ENCODE results near the gene FOXF1. TPM values are rescaled to one million over a fixed set of nuclear protein-coding genes. Genes with fewer than 3 reads are reported as not detected.

The FOXF1 gene
- total RNA-seq, 1 experiment from 2014 or later, result not detected

DNA sequence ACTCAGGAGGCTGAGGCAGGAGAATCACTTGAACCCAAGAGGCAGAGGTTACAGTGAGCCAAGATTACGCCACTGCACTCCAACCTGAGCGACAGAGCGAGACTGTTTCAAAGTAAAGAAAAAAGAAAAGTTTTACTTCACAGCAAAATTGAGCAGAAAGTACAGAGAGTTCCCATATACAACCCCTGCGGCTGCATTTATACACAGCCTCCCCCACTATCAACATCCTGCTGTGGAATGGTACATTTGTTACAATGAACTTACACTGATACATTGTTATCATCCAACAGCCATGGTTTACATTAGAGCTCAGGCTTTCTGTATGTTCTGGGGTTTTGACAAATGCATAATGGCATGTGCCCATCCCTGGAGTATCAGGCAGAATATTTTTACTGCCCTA, 47.3 kb downstream of the FOXF1 start:
- H3K4me1 ChIP-seq (ENCODE audit: insufficient read depth, low read length), result peaks cover 3% of the 10 kb centered on the region; the same call in 1 of the 2 replicates
- H3K9ac ChIP-seq (ENCODE audit: low read length), result no peak overlapping the region
- H3K79me2 ChIP-seq (ENCODE audit: low read length), result peaks cover 11% of the 10 kb centered on the region
- intact Hi-C loops (cut with micrococcal nuclease), result no loop called here
- no peak overlapping the region for H3K27ac ChIP-seq (ENCODE audit: low read length)
- CTCF ChIA-PET, result no interaction called here
- H3K36me3 ChIP-seq (ENCODE audit: low read depth, low read length), result no peaks in the 10 kb centered on the region
- H3K4me3 ChIP-seq (ENCODE audit: low read length), result no peak overlapping the region
- H2AFZ ChIP-seq (ENCODE audit: low read length), result no peak overlapping the region
- no peaks in the 10 kb centered on the region for H4K20me1 ChIP-seq (ENCODE audit: low read length)
- no peaks in the 10 kb centered on the region for H3F3A ChIP-seq (ENCODE audit: low read length, unreplicated experiment)
- ATAC-seq, result no peak; the same call in 1 of the 2 replicates
- no peaks in the 10 kb centered on the region for H3K27me3 ChIP-seq (ENCODE audit: low read length)
- H3K9me3 ChIP-seq (ENCODE audit: low read length), result no peaks in the 10 kb centered on the region
- POLR2A ChIA-PET (ENCODE audit: unreplicated experiment), result no interaction called here
- no peaks in the 10 kb centered on the region for H3K9me2 ChIP-seq (replicated peaks; ENCODE audit: low read length)
- BruUV-seq (replicated peaks), result no TSS peak
- no peak for TF ChIP-seq EZH2phosphoT487 (IDR thresholded peaks at IDR 0.05; ENCODE audit: borderline replicate concordance, low read length)
- TF ChIP-seq, protein P1, sequence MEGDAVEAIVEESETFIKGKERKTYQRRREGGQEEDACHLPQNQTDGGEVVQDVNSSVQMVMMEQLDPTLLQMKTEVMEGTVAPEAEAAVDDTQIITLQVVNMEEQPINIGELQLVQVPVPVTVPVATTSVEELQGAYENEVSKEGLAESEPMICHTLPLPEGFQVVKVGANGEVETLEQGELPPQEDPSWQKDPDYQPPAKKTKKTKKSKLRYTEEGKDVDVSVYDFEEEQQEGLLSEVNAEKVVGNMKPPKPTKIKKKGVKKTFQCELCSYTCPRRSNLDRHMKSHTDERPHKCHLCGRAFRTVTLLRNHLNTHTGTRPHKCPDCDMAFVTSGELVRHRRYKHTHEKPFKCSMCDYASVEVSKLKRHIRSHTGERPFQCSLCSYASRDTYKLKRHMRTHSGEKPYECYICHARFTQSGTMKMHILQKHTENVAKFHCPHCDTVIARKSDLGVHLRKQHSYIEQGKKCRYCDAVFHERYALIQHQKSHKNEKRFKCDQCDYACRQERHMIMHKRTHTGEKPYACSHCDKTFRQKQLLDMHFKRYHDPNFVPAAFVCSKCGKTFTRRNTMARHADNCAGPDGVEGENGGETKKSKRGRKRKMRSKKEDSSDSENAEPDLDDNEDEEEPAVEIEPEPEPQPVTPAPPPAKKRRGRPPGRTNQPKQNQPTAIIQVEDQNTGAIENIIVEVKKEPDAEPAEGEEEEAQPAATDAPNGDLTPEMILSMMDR (conservative IDR thresholded peaks at IDR 0.05; ENCODE audit: low read depth, low read length), result no peak
- TF ChIP-seq EZH2 (IDR thresholded peaks at IDR 0.05; ENCODE audit: low read length, unreplicated experiment), result no peak
- H3K4me2 ChIP-seq (ENCODE audit: low read length), result no peak overlapping the region
- DNase-seq, result no peak

DNA sequence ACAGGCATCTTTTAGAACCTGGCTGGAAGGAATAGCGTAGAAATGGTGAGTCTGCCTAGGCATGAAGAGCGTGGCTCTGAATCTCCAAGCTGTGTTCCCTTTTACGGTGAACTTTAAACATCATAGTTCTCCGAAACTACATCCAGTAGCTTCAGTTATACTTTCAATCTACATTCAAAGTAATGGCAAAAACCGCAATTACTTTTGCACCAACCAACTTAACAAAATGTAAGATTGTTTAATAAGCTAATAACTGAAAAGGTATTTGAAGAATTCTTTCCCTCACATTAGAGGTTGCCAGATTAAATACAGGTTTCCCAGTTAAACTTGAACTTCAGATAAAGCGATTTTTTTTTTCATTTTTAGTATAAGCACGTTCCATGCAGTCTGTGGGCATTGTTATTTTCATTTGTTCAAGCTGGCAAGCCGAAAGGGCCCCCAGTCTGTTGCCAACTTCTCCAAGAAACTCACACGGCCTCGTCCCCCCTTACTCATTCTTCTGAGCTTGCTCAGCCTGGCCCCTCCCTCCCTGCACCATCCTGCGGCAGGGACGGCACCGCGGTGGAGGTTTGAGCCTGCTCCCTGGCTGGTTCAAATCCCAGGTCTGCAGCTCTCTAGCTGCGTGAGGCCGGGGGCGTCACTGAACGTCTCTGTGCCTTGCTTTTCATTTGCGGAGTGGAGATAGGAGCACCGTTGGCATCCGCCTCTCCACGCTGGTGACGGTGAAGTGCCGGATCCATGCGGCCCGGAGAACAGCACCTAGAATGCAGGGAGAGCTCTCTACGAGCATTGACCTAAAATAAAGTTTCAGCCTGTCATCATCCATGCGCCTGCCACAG, 48.2 kb downstream of the FOXF1 start:
- H2AFZ ChIP-seq (ENCODE audit: low read length), result no peak overlapping the region

More for the DNA sequence above, 48.2 kb downstream of the FOXF1 start:
- CTCF ChIA-PET, result no interaction called here
- Histone ChIP-seq H3K27me3 (ENCODE audit: low read length) (no peaks in the 10 kb centered on the region), H3K36me3 (ENCODE audit: low read depth, low read length) (no peaks in the 10 kb centered on the region), H3K27ac (ENCODE audit: low read length) (no peak overlapping the region), H4K20me1 (ENCODE audit: low read length) (no peaks in the 10 kb centered on the region), H3K9me2 (replicated peaks; ENCODE audit: low read length) (no peaks in the 10 kb centered on the region), H3K79me2 (ENCODE audit: low read length) (peaks cover 11% of the 10 kb centered on the region), H3F3A (ENCODE audit: low read length, unreplicated experiment) (no peaks in the 10 kb centered on the region), H3K4me3 (ENCODE audit: low read length) (no peak overlapping the region), H3K4me2 (ENCODE audit: low read length) (no peak overlapping the region), H3K4me1 (ENCODE audit: insufficient read depth, low read length) (peaks cover 8% of the 10 kb centered on the region), H3K9ac (ENCODE audit: low read length) (no peak overlapping the region), H3K9me3 (ENCODE audit: low read length) (no peaks in the 10 kb centered on the region)
- no peak for TF ChIP-seq EZH2 (IDR thresholded peaks at IDR 0.05; ENCODE audit: low read length, unreplicated experiment)
- TF ChIP-seq EZH2phosphoT487 (IDR thresholded peaks at IDR 0.05; ENCODE audit: borderline replicate concordance, low read length), result no peak
- TF ChIP-seq, protein P1 (conservative IDR thresholded peaks at IDR 0.05; ENCODE audit: low read depth, low read length), result no peak
- POLR2A ChIA-PET (ENCODE audit: unreplicated experiment), result no interaction called here
- DNase-seq (no peak), ATAC-seq (no peak)
- BruUV-seq (replicated peaks), result no TSS peak
- intact Hi-C loops (cut with micrococcal nuclease), result no loop called here
